Glomerular visceral epithelial cell (primary cell): ENCODE data around the gene CCDC80.

Source experiments
- DNase-seq: peaks from one replicate; pipeline ENCODE4 v3.0.0-alpha.2; 2016; ENCODE audit errors: extremely low spot score

CCDC80 gene

GRCh38 chr3:112632596-112632995, 8.3 kb downstream of the CCDC80 start:
- no peak for DNase-seq

GRCh38 chr3:112631257-112631656, 9.7 kb downstream of the CCDC80 start:
- no peak for DNase-seq

GRCh38 chr3:112629425-112629824, 11.5 kb downstream of the CCDC80 start:
- peak; percentile 67 for DNase-seq

DNA sequence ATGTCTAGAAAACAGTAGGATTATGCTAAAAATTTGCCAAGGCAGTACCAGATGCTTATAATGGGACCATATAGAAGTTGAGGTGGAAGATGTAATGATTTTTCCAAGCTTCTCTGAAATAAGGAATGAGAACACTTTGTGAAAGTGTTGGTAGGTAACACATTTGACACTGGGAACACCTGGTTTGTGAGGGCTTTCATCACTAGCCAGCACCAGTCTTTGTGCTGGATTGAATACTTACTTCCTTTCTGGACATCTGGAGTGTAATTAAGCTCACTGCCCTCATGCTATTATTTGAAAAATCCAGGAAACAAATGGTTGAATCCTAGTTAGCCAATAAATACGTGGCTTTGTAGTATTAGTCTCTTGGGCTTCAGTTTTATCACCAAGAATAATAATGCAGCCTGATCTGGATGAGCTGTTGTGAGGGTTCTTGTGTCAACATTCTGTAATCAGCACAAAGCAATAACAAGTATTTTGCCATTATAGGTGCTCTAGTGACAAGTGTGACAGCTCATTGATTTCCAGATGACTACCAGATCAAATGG, 12.9 kb downstream of the CCDC80 start:
- DNase-seq: no peak

DNA sequence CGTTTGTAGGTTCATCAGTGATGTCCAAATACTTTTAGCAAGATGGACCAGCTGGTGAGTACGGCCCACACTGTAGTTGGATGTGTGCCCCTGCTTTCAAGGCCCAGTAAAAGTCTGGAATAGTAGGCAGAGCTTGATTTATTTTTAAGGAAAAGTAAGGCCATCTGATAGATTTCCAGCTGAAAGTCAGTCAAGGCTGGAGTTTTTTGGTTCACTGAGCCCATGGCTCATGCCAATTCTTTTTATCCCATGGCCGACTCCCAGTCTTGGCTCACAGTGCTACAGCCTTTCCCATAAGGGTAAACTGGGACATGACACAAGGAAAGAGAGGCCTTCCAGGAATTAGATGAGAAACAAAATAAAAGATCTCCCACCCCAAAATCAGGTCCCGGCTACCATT, 13.5 kb downstream of the CCDC80 start:
- no peak for DNase-seq

DNA sequence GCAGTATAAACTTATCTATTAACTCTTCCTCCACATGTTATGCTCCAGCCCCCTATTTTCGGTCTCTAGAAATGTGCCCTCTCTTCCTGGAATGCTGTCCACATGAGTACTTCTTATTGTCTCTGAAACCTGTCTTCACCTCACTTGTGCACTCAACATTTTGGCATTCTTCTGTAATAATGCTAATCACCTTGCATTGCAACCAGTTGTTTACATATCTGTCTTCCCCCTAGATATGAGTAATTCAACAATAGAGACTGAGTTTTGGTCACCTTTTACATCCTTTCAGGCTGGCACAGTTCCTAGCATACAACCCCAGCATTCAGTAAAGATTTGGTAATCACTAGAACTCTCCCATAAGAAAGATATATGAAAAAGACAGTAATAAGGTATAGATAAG, 17.2 kb downstream of the CCDC80 start:
- DNase-seq: no peak

- no peak for DNase-seq
These were observed 17.7 kb downstream of the CCDC80 start for GRCh38 chr3:112623213-112623612.

- no peak for DNase-seq
These were observed 21.6 kb downstream of the CCDC80 start for GRCh38 chr3:112619295-112619694.

GRCh38 chr3:112617285-112617684, 23.7 kb downstream of the CCDC80 start:
- no peak for DNase-seq

DNA sequence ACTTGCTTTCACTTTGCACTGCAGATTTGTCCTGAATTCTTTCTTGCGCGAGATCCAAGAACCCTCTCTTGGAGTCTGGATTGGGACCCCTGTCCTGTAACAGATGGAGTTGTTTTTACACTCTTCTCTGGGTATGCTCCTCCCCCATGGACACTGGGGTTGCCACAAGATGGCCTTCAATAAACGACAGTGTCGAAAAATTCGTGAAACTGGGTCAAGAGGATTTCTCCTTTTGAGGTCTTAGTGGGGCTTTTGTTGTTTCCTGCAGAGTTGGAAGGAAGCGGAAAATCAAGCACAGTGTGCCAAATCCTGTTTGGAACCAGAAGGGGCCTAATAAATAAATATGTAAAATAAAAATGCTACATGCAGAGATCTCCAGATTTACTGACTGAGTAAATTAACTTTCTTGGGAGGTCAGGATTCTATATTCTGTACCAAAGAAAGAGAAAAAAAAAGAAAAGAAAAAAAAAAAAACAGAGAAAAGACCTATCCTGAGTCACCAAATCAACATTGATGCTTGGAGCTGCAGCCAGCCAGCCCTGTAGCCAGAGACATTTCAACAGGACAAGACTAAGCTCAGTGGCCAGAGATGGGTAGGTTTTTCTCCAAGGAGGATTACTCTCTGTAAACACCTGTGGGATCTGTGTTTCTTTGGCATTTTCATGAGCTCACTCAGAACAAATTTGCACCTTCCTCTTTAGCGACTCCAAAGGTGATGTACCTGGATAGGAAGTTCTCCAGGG, 24.8 kb downstream of the CCDC80 start:
- no peak for DNase-seq

GRCh38 chr3:112611752-112612515, 29.0 kb downstream of the CCDC80 start:
- no peak for DNase-seq

- DNase-seq: peak; percentile 33
These were observed 30.8 kb downstream of the CCDC80 start for GRCh38 chr3:112610121-112610520.

GRCh38 chr3:112607863-112608262, 33.1 kb downstream of the CCDC80 start:
- DNase-seq: no peak

- no peak for DNase-seq
These were observed 34.8 kb downstream of the CCDC80 start for GRCh38 chr3:112606098-112606497.

- peak; percentile 60 for DNase-seq
These were observed 35.7 kb downstream of the CCDC80 start for GRCh38 chr3:112605285-112605684.

DNA sequence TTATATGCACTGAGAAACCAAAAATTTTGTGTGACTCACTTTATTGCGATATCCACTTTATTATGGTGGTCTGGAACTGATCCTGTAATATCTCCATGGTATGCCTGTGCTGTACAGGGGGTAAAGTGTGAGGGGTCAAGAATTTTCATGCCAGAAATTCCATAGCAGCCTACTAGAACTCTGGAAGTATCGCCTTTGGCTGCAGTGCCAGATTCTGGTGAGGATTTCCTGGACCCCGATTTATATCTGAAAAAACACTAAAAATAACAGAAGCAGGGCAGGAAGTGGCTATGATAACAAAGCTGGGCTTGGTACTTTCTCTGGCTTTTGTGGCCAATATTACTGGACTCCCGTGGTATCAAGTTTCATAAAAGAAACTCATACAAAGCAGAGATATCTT, 36.4 kb downstream of the CCDC80 start:
- peak; percentile 59 for DNase-seq

DNA sequence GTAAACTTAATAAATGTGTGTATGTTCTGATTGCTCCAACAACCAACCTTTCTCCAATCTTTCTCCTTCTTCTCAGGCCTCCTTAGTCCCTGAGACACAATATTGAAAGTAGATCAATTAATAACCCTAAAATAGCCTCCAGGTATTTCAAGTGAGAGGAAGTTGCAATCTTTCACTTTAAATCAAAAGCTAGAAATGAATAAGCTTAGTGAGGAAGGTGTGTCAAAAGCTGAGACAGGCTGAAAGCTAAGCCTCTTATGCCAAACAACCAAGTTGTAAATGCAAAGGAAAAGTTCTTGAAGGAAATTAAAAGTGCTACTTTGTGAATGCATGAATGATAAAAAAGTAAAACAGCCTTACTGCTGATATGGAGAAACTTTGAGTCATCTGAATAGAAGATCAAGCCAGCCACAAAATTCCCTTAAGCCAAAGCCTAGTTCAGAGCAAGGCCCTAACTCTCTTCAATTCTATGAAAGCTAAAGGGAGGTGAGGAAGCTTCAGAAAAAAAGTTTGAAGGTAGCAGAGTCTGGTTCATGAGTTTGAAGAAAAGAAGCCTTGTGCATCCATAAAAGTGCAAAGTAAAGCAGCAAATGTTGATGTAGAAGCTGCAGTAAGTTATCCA, 38.6 kb downstream of the CCDC80 start:
- DNase-seq: no peak

GRCh38 chr3:112598731-112599130, 42.2 kb downstream of the CCDC80 start:
- DNase-seq: no peak

DNA sequence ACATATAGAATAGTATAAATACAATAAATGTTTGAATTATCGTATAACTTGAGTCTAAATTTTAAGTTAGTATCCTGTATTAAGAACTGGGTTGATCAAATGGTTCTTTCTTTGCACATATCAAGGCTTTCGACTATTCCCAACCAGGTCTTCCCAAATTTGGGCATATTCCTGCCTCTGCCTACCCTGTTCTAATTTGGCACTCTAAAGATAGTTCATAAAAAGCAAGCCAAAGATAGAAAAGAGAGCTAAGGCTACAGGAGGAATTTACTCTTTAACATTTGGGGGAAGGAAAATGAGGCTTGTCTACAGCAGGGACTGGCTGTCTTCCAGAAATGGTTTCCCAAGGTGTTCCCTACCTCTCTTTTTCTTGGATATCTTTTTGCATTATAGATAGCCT, 43.0 kb downstream of the CCDC80 start:
- no peak for DNase-seq

DNA sequence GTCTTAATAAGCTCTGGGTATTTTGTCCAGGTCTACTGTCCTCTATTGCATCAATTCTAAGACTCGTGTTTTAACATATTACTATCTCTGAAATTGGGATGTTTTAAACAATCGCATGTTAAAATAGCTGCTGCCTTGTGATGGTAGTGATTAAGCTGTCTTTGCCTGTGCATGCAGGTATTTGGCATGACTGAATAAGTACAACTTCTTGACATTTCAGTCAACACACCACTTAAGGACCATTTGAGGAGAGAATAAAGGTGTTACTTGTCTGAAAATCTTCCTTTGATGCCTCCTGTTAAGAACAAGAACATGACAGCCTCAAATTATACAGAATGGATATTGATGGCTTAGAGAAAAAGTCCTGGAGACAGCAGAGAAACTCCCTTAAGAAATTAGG, 46.1 kb downstream of the CCDC80 start:
- DNase-seq: no peak

GRCh38 chr3:112593258-112593657, 47.7 kb downstream of the CCDC80 start:
- no peak for DNase-seq

DNA sequence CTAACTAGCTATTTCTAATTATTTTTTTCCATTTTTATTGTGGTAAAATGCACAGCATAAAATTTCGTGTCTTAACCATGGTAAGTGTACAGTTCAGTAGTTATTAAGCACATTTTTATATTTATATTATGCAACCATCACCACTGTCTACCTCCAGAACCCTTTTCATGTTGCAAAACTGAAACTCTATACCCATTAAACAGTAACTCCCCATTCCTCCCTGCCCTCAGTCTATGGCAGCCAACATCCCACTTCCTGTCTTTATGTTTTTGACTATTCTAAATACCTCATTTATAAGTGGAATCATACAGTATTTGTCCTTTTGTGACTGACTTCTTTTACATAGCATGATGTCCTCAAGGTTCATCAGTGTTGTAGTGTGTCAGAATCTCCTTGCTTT, 53.6 kb downstream of the CCDC80 start:
- DNase-seq: no peak

- no peak for DNase-seq
These were observed 55.2 kb downstream of the CCDC80 start for GRCh38 chr3:112585782-112586181.
